Ovary (tissue), 3 donors: ENCODE measurements around the gene PCDHGA8.

ENCODE experiments used
- CTCF ChIP-seq, 3 donors: fragments of 450-650 bp in 2 of 3; fragments of 200-600 bp in 1 of 3; IDR thresholded peaks; one replicate each; pipeline versions ENCODE4 v1.5.1 to v1.8.0; 2016 to 2022; ENCODE audit warnings: antibody characterized with exemption in 3 of 3, mild to moderate bottlenecking in 1 of 3
- EP300 ChIP-seq: sonication (generic); formaldehyde crosslinking; IDR thresholded peaks from one replicate; pipeline ENCODE4 v1.6.1; 2017; ENCODE audit warnings: antibody characterized with exemption
- POLR2A ChIP-seq: fragments of 450-650 bp; IDR thresholded peaks from one replicate; pipeline ENCODE4 v1.6.1; 2017; ENCODE audit warnings: antibody characterized with exemption, mild to moderate bottlenecking, moderate library complexity
- donor health status: DM: no; HTN: no; CAD: no.

- TF ChIP-seq CTCF (IDR thresholded peaks at IDR 0.05) = no peak
- no peak for TF ChIP-seq EP300
- no peak for TF ChIP-seq POLR2A
Measured at GRCh38 chr5:141355641-141356040, 36.8 kb upstream of the PCDHGA8 start.
